Activated T-cell treated with anti-CD3 and anti-CD28 coated beads, Interleukin-2, amount 50 U/mL, for 4 hours (primary cell): ENCODE data around the gene ANO6. TPM values are rescaled to one million over a fixed set of nuclear protein-coding genes. Genes with fewer than 3 reads are reported as not detected.
"Not testable (repeated sequence)": the region's sequence is repeated elsewhere in the genome, so short reads cannot be mapped to it uniquely, and the experiment has no call there.

Experiments used
- ATAC-seq, 2 donors: fragments of 200-7000 bp; cut with Tn5 transposase; one replicate each; pipeline ENCODE4 v1.10.0; 2021
- DNase-seq: peaks from one replicate; pipeline ENCODE4 v3.0.0-alpha.2; 2020
- H3K27me3 Mint-ChIP-seq: one replicate; pipeline ENCODE4 v1.8.0; 2021; ENCODE audit warnings: low read depth, mixed read lengths
- H3K36me3 Mint-ChIP-seq: one replicate; pipeline ENCODE4 v1.8.0; 2022; ENCODE audit warnings: mixed read lengths; ENCODE audit not compliant: insufficient read depth
- H3K4me1 Mint-ChIP-seq: one replicate; pipeline ENCODE4 v1.8.0; 2021; ENCODE audit warnings: low read depth, mixed read lengths
- H3K4me3 Mint-ChIP-seq: one replicate; pipeline ENCODE4 v1.8.0; 2021; ENCODE audit warnings: mild to moderate bottlenecking, moderate library complexity, mixed read lengths
- H3K9me3 Mint-ChIP-seq: one replicate; pipeline ENCODE4 v1.8.0; 2021; ENCODE audit warnings: mixed read lengths
- total RNA-seq, 3 donors: library from RNA; stranded (reverse); gene quantifications; one replicate each; pipeline ENCODE4 v1.2.1, GENCODE V29; 2021

Gene ANO6
- total RNA-seq, 3 donors from 2014 or later: 13.6 to 18.5 (median 16.3) TPM

- Mint-ChIP-seq H3K36me3 (peaks cover 47% of the 10 kb centered on the region), H3K27me3 (no peaks in the 10 kb centered on the region), H3K4me3 (no peak overlapping the region), H3K4me1 (peaks cover 11% of the 10 kb centered on the region), H3K9me3 (peaks cover 20% of the 10 kb centered on the region)
- DNase-seq: no peak
- no peak for ATAC-seq
Measured at GRCh38 chr12:45357539-45358417, 141.9 kb downstream of the ANO6 start.

GRCh38 chr12:45362291-45362690, 146.4 kb downstream of the ANO6 start:
- DNase-seq (no peak), ATAC-seq (no peak)
- Mint-ChIP-seq H3K9me3 (peaks cover 37% of the 10 kb centered on the region), H3K36me3 (peaks cover 53% of the 10 kb centered on the region), H3K4me1 (no peaks in the 10 kb centered on the region), H3K27me3 (no peaks in the 10 kb centered on the region), H3K4me3 (no peak overlapping the region)

GRCh38 chr12:45363903-45364302, 148.0 kb downstream of the ANO6 start:
- H3K4me1 Mint-ChIP-seq: no peaks in the 10 kb centered on the region
- no peak overlapping the region for H3K4me3 Mint-ChIP-seq
- DNase-seq (no peak), ATAC-seq (no peak)
- H3K36me3 Mint-ChIP-seq: peaks cover 55% of the 10 kb centered on the region
- H3K27me3 Mint-ChIP-seq: no peaks in the 10 kb centered on the region
- H3K9me3 Mint-ChIP-seq: peaks cover 37% of the 10 kb centered on the region

GRCh38 chr12:45368841-45369489, 153.1 kb downstream of the ANO6 start:
- ATAC-seq: no peak
- Mint-ChIP-seq H3K4me1 (no peaks in the 10 kb centered on the region), H3K9me3 (peaks cover 12% of the 10 kb centered on the region), H3K4me3 (no peak overlapping the region), H3K27me3 (no peaks in the 10 kb centered on the region), H3K36me3 (peaks cover 35% of the 10 kb centered on the region)
- no peak for DNase-seq

GRCh38 chr12:45377815-45378214, 161.9 kb downstream of the ANO6 start:
- ATAC-seq: no peak
- DNase-seq: no peak
- Mint-ChIP-seq H3K27me3 (no peaks in the 10 kb centered on the region), H3K36me3 (peaks cover 29% of the 10 kb centered on the region), H3K9me3 (no peaks in the 10 kb centered on the region), H3K4me1 (no peaks in the 10 kb centered on the region), H3K4me3 (no peak overlapping the region)

- Mint-ChIP-seq H3K4me3 (no peak overlapping the region), H3K36me3 (peaks cover 42% of the 10 kb centered on the region), H3K4me1 (no peaks in the 10 kb centered on the region), H3K27me3 (no peaks in the 10 kb centered on the region), H3K9me3 (no peaks in the 10 kb centered on the region)
- DNase-seq (no peak), ATAC-seq (no peak)
Measured at GRCh38 chr12:45379261-45379660, 163.4 kb downstream of the ANO6 start.

DNA sequence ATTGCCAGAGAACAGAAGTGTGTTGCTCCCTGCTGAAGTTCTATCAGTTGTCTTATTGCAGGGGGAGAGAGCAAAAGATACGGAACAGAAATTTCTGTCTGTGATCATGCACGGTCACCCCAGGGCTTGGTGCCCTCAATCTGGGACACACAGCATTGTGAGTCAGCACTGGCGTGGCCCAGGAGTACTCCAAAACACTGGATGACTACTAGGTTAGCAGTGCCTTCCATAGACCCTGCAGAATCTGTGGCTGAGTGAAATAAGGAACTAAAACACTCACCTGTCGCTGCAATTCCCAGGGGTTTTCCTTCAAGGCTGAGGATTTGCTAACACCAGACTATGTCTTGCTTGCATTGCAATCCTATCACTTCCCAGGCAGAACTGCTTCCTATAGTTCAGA, 165.5 kb downstream of the ANO6 start:
- no peaks in the 10 kb centered on the region for H3K27me3 Mint-ChIP-seq
- no peak for ATAC-seq
- H3K4me3 Mint-ChIP-seq: no peak overlapping the region
- H3K4me1 Mint-ChIP-seq: no peaks in the 10 kb centered on the region
- no peaks in the 10 kb centered on the region for H3K9me3 Mint-ChIP-seq
- peaks cover 58% of the 10 kb centered on the region for H3K36me3 Mint-ChIP-seq
- no peak for DNase-seq

DNA sequence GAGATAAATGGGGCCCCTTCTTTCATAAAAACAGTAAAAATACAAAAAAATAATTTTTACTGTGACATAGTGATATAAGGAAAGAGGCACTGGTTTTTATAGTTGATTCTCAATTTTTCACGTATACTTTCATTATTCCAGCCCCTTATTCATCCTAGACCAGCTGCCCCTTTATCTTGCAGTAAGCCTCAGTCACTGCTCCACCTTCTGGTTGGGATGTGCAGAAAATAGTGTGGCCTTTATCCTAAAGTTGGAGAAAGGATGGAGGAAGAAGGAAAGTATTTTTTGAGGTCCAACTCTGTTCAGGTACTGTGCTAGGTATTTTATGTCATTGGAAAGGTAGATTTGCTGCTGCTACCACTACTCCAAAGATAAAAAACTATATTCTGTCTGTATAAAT, 172.7 kb downstream of the ANO6 start:
- no peak for ATAC-seq
- H3K4me1 Mint-ChIP-seq: no peaks in the 10 kb centered on the region
- no peaks in the 10 kb centered on the region for H3K27me3 Mint-ChIP-seq
- H3K4me3 Mint-ChIP-seq: no peak overlapping the region
- no peak for DNase-seq
- H3K9me3 Mint-ChIP-seq: peaks cover 3% of the 10 kb centered on the region
- H3K36me3 Mint-ChIP-seq: peaks cover 44% of the 10 kb centered on the region

- Mint-ChIP-seq H3K4me1 (no peaks in the 10 kb centered on the region), H3K27me3 (no peaks in the 10 kb centered on the region), H3K9me3 (peaks cover 6% of the 10 kb centered on the region), H3K36me3 (peaks cover 44% of the 10 kb centered on the region), H3K4me3 (no peak overlapping the region)
- ATAC-seq (no peak), DNase-seq (no peak)
Measured at GRCh38 chr12:45389426-45389825, 173.5 kb downstream of the ANO6 start.

DNA sequence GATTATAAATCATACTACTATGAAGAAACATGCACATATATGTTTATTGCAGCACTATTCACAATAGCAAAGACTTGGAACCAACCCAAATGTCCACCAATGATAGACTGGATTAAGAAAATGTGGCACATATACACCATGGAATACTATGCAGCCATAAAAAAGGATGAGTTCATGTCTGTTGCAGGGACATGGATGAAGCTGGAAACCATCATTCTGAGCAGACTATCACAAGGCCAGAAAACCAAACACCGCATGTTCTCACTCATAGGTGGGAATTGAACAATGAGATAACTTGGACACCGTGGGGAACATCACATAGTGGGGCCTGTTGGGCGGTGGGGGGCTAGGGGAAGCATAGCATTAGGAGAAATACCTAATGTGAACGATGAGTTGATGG, 181.6 kb downstream of the ANO6 start:
- peaks cover 15% of the 10 kb centered on the region for H3K9me3 Mint-ChIP-seq
- H3K27me3 Mint-ChIP-seq, H3K4me1 Mint-ChIP-seq, H3K4me3 Mint-ChIP-seq, ATAC-seq, DNase-seq: not testable (repeated sequence)
- H3K36me3 Mint-ChIP-seq: peaks cover 38% of the 10 kb centered on the region

- Mint-ChIP-seq H3K36me3 (peaks cover 35% of the 10 kb centered on the region), H3K27me3 (no peaks in the 10 kb centered on the region), H3K4me1 (no peaks in the 10 kb centered on the region), H3K9me3 (peaks cover 11% of the 10 kb centered on the region), H3K4me3 (no peak overlapping the region)
- ATAC-seq (no peak), DNase-seq (no peak)
Measured at GRCh38 chr12:45398552-45398951, 182.7 kb downstream of the ANO6 start.

GRCh38 chr12:45400991-45401390, 185.1 kb downstream of the ANO6 start:
- Mint-ChIP-seq H3K4me3 (no peak overlapping the region), H3K4me1 (no peaks in the 10 kb centered on the region), H3K9me3 (peaks cover 4% of the 10 kb centered on the region), H3K27me3 (no peaks in the 10 kb centered on the region), H3K36me3 (peaks cover 33% of the 10 kb centered on the region)
- DNase-seq (no peak), ATAC-seq (no peak)

DNA sequence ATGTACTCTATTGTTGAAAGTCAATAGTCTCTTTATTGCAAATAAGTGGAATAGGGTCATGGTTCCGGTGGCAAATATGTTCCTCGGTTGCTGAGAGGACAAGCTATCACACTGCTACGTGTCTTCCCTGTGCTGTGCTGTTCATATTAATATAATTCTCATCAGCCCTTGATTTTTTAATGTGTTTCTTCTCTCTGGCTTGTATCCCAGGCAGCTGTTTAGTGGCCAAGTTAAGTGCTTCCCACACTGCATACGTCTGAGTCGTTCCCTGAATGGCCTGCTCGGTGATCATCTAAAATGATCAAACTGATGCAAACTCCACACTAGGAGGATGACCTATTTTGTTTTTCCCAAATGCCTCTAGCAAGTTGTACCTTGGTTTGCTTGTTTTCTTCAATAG, 186.4 kb downstream of the ANO6 start:
- ATAC-seq (no peak), DNase-seq (no peak)
- no peaks in the 10 kb centered on the region for H3K27me3 Mint-ChIP-seq
- no peaks in the 10 kb centered on the region for H3K9me3 Mint-ChIP-seq
- no peak overlapping the region for H3K4me3 Mint-ChIP-seq
- peaks cover 37% of the 10 kb centered on the region for H3K36me3 Mint-ChIP-seq
- no peaks in the 10 kb centered on the region for H3K4me1 Mint-ChIP-seq

- Mint-ChIP-seq H3K4me1 (no peaks in the 10 kb centered on the region), H3K36me3 (peaks cover 54% of the 10 kb centered on the region), H3K27me3 (no peaks in the 10 kb centered on the region), H3K9me3 (no peaks in the 10 kb centered on the region), H3K4me3 (no peak overlapping the region)
- ATAC-seq (no peak), DNase-seq (no peak)
Measured at GRCh38 chr12:45406988-45407850, 191.3 kb downstream of the ANO6 start.
